Amniotic epithelial cell (primary cell): ENCODE measurements around the gene RABEP1.

Experiments
- DNase-seq: peaks from one replicate; pipeline ENCODE4 v3.0.0-alpha.2; 2010; ENCODE audit warnings: low read depth

RABEP1 gene

GRCh38 chr17:5364156-5364555 lies 82.1 kb downstream of the RABEP1 start:
- peak; percentile 91 for DNase-seq

- peak; percentile 9 for DNase-seq
These were observed 82.6 kb downstream of the RABEP1 start for GRCh38 chr17:5364696-5365095.

- no peak for DNase-seq
These were observed 83.7 kb downstream of the RABEP1 start for GRCh38 chr17:5365831-5366230.

GRCh38 chr17:5370411-5370810 lies 88.3 kb downstream of the RABEP1 start:
- DNase-seq, result no peak

- no peak for DNase-seq
These were observed 91.0 kb downstream of the RABEP1 start for GRCh38 chr17:5373112-5373511.

GRCh38 chr17:5378566-5379207 lies 96.6 kb downstream of the RABEP1 start:
- no peak for DNase-seq

- no peak for DNase-seq
These were observed 97.4 kb downstream of the RABEP1 start for GRCh38 chr17:5379351-5380107.

- no peak for DNase-seq
These were observed 98.5 kb downstream of the RABEP1 start for GRCh38 chr17:5380491-5381135.

GRCh38 chr17:5381542-5381941 lies 99.5 kb downstream of the RABEP1 start:
- DNase-seq, result peak; percentile 12

GRCh38 chr17:5391678-5392077 lies 109.6 kb downstream of the RABEP1 start:
- peak; percentile 35 for DNase-seq

- DNase-seq, result no peak
These were observed 114.5 kb downstream of the RABEP1 start for GRCh38 chr17:5396612-5397011.

GRCh38 chr17:5399767-5400166 lies 117.7 kb downstream of the RABEP1 start:
- DNase-seq, result peak; percentile 72

GRCh38 chr17:5405400-5405799 lies 123.3 kb downstream of the RABEP1 start:
- DNase-seq, result no peak

GRCh38 chr17:5408186-5408585 lies 126.1 kb downstream of the RABEP1 start:
- no peak for DNase-seq

- DNase-seq, result no peak
These were observed 128.6 kb downstream of the RABEP1 start for GRCh38 chr17:5410594-5411272.

GRCh38 chr17:5413682-5414081 lies 131.6 kb downstream of the RABEP1 start:
- DNase-seq, result peak; percentile 85

GRCh38 chr17:5416901-5417300 lies 134.8 kb downstream of the RABEP1 start:
- DNase-seq, result no peak

GRCh38 chr17:5418858-5419355 lies 136.8 kb downstream of the RABEP1 start:
- peak; percentile 33 for DNase-seq

- peak; percentile 95 for DNase-seq
These were observed 137.4 kb downstream of the RABEP1 start, which contains the start of gene NUP88 for GRCh38 chr17:5419356-5419958. TSS of gene NUP88 (minus strand) at chr17:5419662. CDS start at chr17:5419650, 12 bp downstream.

GRCh38 chr17:5419959-5420653 lies 138.0 kb downstream of the RABEP1 start, which contains the start of gene RPAIN:
TSS of gene RPAIN (plus strand) at chr17:5420182. CDS start at chr17:5420211, 29 bp downstream.
- peak; percentile 83 for DNase-seq

- DNase-seq, result peak; percentile 74
These were observed 140.4 kb downstream of the RABEP1 start for GRCh38 chr17:5422505-5422904.
